HG03378 (cell line): ENCODE data around the gene BUD13.
"Not testable (repeated sequence)": the region's sequence is repeated elsewhere in the genome, so short reads cannot be mapped to it uniquely, and the experiment has no call there.

Experiments
- ATAC-seq: cut with Tn5 transposase; IDR thresholded peaks from one replicate; pipeline ENCODE4 v1.9.1; 2021; ENCODE audit warnings: mild to moderate bottlenecking, moderate library complexity; ENCODE audit not compliant: unreplicated experiment

The BUD13 gene

GRCh38 chr11:116762132-116762531 is 10.7 kb downstream of the BUD13 start:
- no peak for ATAC-seq

- not testable (repeated sequence) for ATAC-seq
Measured at GRCh38 chr11:116756044-116756443, 16.7 kb downstream of the BUD13 start.

- no peak for ATAC-seq
Measured at GRCh38 chr11:116750070-116750718, 22.6 kb downstream of the BUD13 start.

GRCh38 chr11:116742104-116742503 is 30.7 kb downstream of the BUD13 start:
- ATAC-seq, result no peak

GRCh38 chr11:116740741-116741140 is 32.0 kb downstream of the BUD13 start:
- no peak for ATAC-seq

- ATAC-seq, result no peak
Measured at GRCh38 chr11:116738975-116739374, 33.8 kb downstream of the BUD13 start.

GRCh38 chr11:116736763-116737162 is 36.0 kb downstream of the BUD13 start:
- no peak for ATAC-seq

GRCh38 chr11:116733969-116734508 is 38.7 kb downstream of the BUD13 start:
- no peak for ATAC-seq

- ATAC-seq, result no peak
Measured at GRCh38 chr11:116733043-116733755, 39.6 kb downstream of the BUD13 start.

GRCh38 chr11:116732271-116733042 is 40.3 kb downstream of the BUD13 start:
- ATAC-seq, result peak; percentile 61

GRCh38 chr11:116731821-116732220 is 41.0 kb downstream of the BUD13 start:
- ATAC-seq, result no peak

GRCh38 chr11:116731097-116731761 is 41.6 kb downstream of the BUD13 start:
- ATAC-seq, result no peak

GRCh38 chr11:116730601-116731000 is 42.2 kb downstream of the BUD13 start:
- no peak for ATAC-seq

GRCh38 chr11:116730241-116730561 is 42.6 kb downstream of the BUD13 start:
- no peak for ATAC-seq

- no peak for ATAC-seq
Measured at GRCh38 chr11:116729501-116730240, 43.1 kb downstream of the BUD13 start.

GRCh38 chr11:116727990-116728389 is 44.8 kb downstream of the BUD13 start:
- no peak for ATAC-seq

- no peak for ATAC-seq
Measured at GRCh38 chr11:116725434-116726221, 47.2 kb downstream of the BUD13 start.

GRCh38 chr11:116724813-116725212 is 48.0 kb downstream of the BUD13 start:
- ATAC-seq, result no peak

GRCh38 chr11:116723511-116723910 is 49.3 kb downstream of the BUD13 start:
- ATAC-seq, result no peak

- ATAC-seq, result no peak
Measured at GRCh38 chr11:116721988-116722387, 50.8 kb downstream of the BUD13 start.
